ENCODE data around the gene APBA2.

APBA2 gene

GRCh38 chr15:28917791-28918140 is 32.0 kb downstream of the APBA2 start:
- DNase-seq: no peak

GRCh38 chr15:28918141-28918983 is 32.6 kb downstream of the APBA2 start:
- DNase-seq: no peak

GRCh38 chr15:28919201-28919635 is 33.4 kb downstream of the APBA2 start:
- DNase-seq: no peak

- DNase-seq: no peak
Measured at GRCh38 chr15:28919679-28920655, 34.2 kb downstream of the APBA2 start.

GRCh38 chr15:28920781-28921331 is 35.1 kb downstream of the APBA2 start:
- no peak for DNase-seq

GRCh38 chr15:28921336-28921735 is 35.6 kb downstream of the APBA2 start:
- no peak for DNase-seq

- DNase-seq: no peak
Measured at GRCh38 chr15:28921919-28922706, 36.3 kb downstream of the APBA2 start.

GRCh38 chr15:28922707-28923012 is 36.9 kb downstream of the APBA2 start:
- DNase-seq: no peak

- DNase-seq: no peak
Measured at GRCh38 chr15:28923726-28924280, 38.0 kb downstream of the APBA2 start.

- DNase-seq: no peak
Measured at GRCh38 chr15:28927043-28927442, 41.3 kb downstream of the APBA2 start.

GRCh38 chr15:28929200-28929599 is 43.4 kb downstream of the APBA2 start:
- no peak for DNase-seq

GRCh38 chr15:28930011-28930410 is 44.2 kb downstream of the APBA2 start:
- no peak for DNase-seq

GRCh38 chr15:28930476-28931291 is 44.9 kb downstream of the APBA2 start:
- DNase-seq: no peak

- DNase-seq: no peak
Measured at GRCh38 chr15:28931828-28932227, 46.1 kb downstream of the APBA2 start.

GRCh38 chr15:28932361-28932760 is 46.6 kb downstream of the APBA2 start:
- DNase-seq: no peak

GRCh38 chr15:28933710-28934445 is 48.1 kb downstream of the APBA2 start:
- no peak for DNase-seq

GRCh38 chr15:28934645-28935044 is 48.9 kb downstream of the APBA2 start:
- no peak for DNase-seq

GRCh38 chr15:28935316-28935715 is 49.5 kb downstream of the APBA2 start:
- DNase-seq: no peak

- no peak for DNase-seq
Measured at GRCh38 chr15:28936081-28936480, 50.3 kb downstream of the APBA2 start.

- DNase-seq: no peak
Measured at GRCh38 chr15:28936481-28936881, 50.7 kb downstream of the APBA2 start.

GRCh38 chr15:28937271-28937670 is 51.5 kb downstream of the APBA2 start:
- no peak for DNase-seq

All from stimulated activated naive CD4-positive, alpha-beta T cell treated with Interleukin-2 at 50 U/mL for 16 hours (primary cell).